Fibroblast of lung (primary cell): Measurements from ENCODE around the gene DCAF15.

Experiments
- CTCF ChIP-seq, 2 donors: IDR thresholded peaks in 1 of 2; conservative IDR thresholded peaks in 1 of 2; 1 replicate in 1 of 2; 2 replicates in 1 of 2; pipeline ENCODE4 v1.5.1; 2011 to 2012; ENCODE audit warnings: low read length in 2 of 2, control low read depth in 1 of 2, inconsistent platforms in 1 of 2, low read depth in 1 of 2, mild to moderate bottlenecking in 1 of 2
- EZH2 ChIP-seq: IDR thresholded peaks from 2 replicates; pipeline ENCODE4 v1.5.1; 2012; ENCODE audit warnings: low read length, control low read depth, mild to moderate bottlenecking; ENCODE audit errors: missing control alignments

DNA sequence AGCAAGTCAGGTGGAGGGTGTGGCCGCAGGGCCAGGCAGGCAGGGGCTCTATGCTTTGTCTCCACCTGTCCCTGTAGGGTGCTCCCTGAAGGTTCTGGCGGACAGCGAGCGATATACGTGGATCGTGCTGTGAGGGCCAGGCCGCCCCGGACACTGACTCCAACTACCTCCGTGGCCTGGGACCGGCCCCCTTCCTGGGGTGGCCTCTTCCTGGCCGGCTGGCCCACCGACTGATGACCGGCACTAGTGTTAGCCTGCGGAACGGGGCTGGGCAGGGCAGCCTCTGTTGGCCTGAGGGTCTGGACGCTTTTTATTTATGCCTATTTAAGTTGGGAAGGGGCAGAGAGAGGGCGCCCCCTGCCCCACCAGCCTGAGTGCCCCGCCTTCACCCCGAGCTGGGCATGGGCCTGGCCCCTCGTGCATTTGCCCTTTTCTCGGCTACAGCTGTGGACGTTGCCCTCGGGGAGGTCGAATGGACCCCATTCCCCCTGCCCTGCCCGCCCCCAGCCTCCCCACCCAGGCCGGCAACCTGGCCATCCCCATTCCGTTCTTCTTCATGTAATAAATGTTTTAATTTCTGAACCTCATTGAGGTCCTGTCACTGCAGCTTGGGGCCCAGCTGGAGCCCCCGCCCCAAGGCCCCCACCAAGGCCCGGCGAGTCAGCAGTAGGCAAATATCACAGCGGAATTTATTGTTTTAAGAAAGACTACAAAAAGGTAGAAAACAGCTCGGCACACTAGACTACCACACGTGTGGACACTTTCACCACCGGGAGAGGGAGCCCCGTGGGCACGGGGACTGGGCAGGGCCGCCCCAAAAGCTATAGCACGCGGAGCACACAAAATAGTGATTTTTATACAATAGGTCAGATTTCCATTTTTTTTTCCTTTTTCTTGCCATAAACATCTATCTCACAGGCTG, 8.8 kb downstream of the DCAF15 start:
- TF ChIP-seq CTCF (conservative IDR thresholded peaks at IDR 0.05 in 1 of 2, IDR thresholded peaks at IDR 0.05 in 1 of 2; ENCODE audit: low read depth in 1 of 2, low read length in 2 of 2): no peak
- no peak for TF ChIP-seq EZH2
